OCI-LY3 (cell line): Measurements from ENCODE around the gene ASIC3.

Source experiments
- CTCF ChIP-seq: fragments of 200-600, 300-600 bp; sonication (generic); IDR thresholded peaks from 2 replicates; pipeline ENCODE4 v1.5.1; 2014; ENCODE audit warnings: antibody characterized with exemption, low read length, low read depth
- EZH2phosphoT487 ChIP-seq: fragments of 200-600 bp; shearing (Covaris generic); IDR thresholded peaks from 2 replicates; pipeline ENCODE4 v1.6.1; 2018; ENCODE audit warnings: antibody characterized with exemption, mixed run types, low read depth

DNA sequence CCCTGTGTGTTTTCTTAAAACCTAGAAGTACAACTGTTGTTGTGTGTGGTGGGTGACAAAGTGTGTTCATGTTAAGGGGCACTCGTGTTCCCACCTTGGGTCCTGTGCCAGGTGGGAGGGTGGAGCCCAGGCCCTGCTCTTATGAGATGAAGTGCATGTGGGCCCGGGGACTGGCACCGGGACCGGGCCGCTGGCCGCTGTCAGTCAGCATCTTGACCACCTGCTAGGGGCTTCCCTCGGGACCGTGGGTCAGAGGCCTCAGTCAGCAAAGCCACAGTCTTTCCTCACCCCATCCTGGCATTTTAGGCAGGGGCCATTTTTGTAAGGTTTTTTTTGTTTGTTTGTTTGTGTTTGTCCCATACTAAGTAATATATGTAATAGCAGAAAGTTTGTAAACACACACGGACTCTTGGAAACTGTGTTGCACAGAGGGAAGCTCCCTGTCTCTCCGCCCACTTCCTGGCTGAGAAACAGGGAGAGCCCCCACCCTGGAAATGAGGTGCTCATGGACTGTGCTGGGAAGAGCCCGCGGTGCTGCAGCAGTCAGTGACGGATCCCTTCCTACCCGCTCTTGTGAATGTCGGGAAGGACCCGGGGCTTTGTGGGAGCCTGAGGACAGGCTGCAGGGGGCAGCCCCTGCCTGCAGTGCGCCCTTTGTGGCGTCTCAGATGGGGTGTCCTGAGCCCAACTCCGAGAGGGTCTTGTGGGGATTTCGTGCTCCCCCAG lies 51.3 kb downstream of the ASIC3 start:
- TF ChIP-seq CTCF (no peak), EZH2phosphoT487 (no peak)
